ENCODE data around the gene ANP32E.

ANP32E gene

DNA sequence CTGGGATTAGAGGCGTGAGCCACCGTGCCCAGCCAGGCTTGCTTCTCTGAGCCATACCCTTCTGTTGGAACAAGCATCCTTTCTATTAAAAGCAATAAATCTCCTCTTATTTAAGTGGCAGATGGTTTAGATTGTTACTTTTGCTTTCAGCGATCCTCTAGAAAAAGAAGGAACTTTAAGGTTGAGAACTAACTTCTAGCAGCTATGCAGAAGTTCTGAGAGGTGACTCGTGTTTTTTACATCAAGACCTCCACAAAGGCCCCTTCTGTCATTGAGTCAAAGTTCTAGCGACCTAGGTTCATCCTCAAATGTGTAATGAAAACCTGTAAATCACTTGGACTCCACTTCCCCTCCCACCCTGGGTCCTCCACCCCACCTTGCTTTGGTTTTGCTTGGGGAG is 55.4 kb downstream of the ANP32E start:
- Histone ChIP-seq H3K4me1 (ENCODE audit: control insufficient read depth, insufficient read depth, low read length) (peaks cover 15% of the 10 kb centered on the region), H3K36me3 (ENCODE audit: control insufficient read depth, insufficient read depth, low read length, severe bottlenecking) (no peaks in the 10 kb centered on the region), H3K4me3 (ENCODE audit: low read length) (no peak overlapping the region), H3K9ac (ENCODE audit: low read length) (no peak overlapping the region), H3K9me3 (ENCODE audit: control insufficient read depth, low read length) (no peaks in the 10 kb centered on the region), H3K27me3 (replicated peaks; ENCODE audit: control insufficient read depth, insufficient read depth, low read length) (no peaks in the 10 kb centered on the region)
- DNase-seq (ENCODE audit: low read depth) = no peak

DNA sequence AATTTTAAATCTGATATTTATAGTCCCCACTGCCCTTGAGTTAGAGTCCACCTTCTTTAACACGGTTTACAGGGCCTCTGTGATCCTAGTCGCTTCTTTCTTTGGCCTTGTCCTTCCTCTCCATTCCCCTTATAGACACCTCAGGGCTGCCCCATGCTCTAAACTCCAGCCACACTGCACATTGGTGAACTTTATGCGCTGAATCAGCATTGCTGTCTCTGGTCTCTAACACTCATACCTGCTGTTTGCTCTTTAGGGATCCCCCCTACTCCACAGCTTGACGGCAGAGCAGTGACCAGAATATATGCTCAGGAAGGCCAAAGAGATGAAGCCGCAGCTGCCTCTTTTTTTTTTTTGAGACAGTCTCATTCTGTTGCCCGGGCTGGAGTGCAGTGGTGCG is 56.0 kb downstream of the ANP32E start:
- peaks cover 15% of the 10 kb centered on the region for H3K4me1 ChIP-seq (ENCODE audit: control insufficient read depth, insufficient read depth, low read length)
- H3K36me3 ChIP-seq (ENCODE audit: control insufficient read depth, insufficient read depth, low read length, severe bottlenecking) = no peaks in the 10 kb centered on the region
- no peak for DNase-seq (ENCODE audit: low read depth)
- no peaks in the 10 kb centered on the region for H3K9me3 ChIP-seq (ENCODE audit: control insufficient read depth, low read length)
- no peak overlapping the region for H3K4me3 ChIP-seq (ENCODE audit: low read length)
- H3K9ac ChIP-seq (ENCODE audit: low read length) = no peak overlapping the region
- H3K27me3 ChIP-seq (replicated peaks; ENCODE audit: control insufficient read depth, insufficient read depth, low read length) = no peaks in the 10 kb centered on the region

DNA sequence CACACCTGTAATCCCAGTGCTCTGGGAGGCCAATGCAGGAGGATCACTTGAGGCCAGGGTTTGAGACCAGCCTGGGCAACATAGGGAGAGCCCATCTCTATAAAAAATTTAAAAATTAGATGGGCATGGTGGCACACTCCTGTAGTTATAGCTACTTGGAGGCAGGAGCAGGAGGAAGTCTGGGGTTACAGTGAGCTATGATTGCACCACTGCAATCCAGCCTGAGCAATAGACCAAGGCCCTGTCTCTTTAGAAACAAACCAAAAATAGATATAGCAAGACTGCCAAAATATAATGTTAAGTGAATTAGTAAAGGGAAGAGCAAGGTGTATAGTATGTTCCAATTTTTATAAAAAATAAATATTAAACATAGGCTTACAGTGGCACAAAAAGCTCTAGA is 57.4 kb downstream of the ANP32E start:
- DNase-seq (ENCODE audit: low read depth) = no peak
- Histone ChIP-seq H3K27me3 (replicated peaks; ENCODE audit: control insufficient read depth, insufficient read depth, low read length) (no peaks in the 10 kb centered on the region), H3K36me3 (ENCODE audit: control insufficient read depth, insufficient read depth, low read length, severe bottlenecking) (no peaks in the 10 kb centered on the region), H3K4me1 (ENCODE audit: control insufficient read depth, insufficient read depth, low read length) (peaks cover 15% of the 10 kb centered on the region), H3K9me3 (ENCODE audit: control insufficient read depth, low read length) (no peaks in the 10 kb centered on the region), H3K9ac (ENCODE audit: low read length) (no peak overlapping the region), H3K4me3 (ENCODE audit: low read length) (no peak overlapping the region)

DNA sequence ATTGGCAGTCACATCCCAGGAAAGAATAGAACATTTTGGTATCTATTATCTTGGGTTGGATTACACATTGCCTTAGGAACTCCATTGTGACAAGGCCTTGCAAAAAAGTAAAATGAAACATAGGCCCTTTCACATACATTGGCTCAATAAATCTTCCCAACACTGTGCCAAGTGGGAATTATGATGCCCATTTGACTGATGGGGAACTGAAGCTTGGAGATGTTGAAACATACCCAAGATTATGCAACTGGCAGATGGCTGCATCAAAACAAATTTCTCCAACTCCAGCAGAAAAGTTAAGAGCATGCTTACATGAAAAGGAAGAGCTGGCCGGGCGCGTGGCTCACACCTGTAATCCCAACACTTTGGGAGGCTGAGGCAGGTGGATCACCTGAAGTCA is 59.3 kb downstream of the ANP32E start:
- Histone ChIP-seq H3K36me3 (ENCODE audit: control insufficient read depth, insufficient read depth, low read length, severe bottlenecking) (no peaks in the 10 kb centered on the region), H3K4me3 (ENCODE audit: low read length) (no peak overlapping the region), H3K9me3 (ENCODE audit: control insufficient read depth, low read length) (no peaks in the 10 kb centered on the region), H3K9ac (ENCODE audit: low read length) (no peak overlapping the region), H3K27me3 (replicated peaks; ENCODE audit: control insufficient read depth, insufficient read depth, low read length) (no peaks in the 10 kb centered on the region), H3K4me1 (ENCODE audit: control insufficient read depth, insufficient read depth, low read length) (peaks cover 15% of the 10 kb centered on the region)
- DNase-seq (ENCODE audit: low read depth) = peak; percentile 44

DNA sequence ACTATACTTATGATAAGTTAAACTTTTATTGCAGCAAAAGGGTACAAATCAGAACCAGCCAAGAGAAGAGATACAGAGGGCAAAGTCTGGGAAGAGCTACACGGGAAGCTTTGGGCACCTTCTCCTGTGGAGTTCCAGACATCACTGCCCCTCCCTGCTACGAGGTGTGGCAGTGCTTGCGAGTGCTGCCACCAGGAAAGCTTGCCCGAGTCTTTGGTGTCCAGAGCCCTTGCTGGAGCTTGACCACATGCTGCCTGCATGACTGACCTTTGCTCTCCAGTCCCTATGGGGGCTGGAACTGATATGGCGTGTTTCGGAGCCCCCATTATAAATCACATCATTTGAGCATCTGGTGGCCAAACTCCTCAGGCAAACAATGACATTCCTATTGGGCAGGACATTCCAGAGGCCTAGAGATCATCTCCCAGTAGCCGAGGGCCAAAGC is 62.7 kb downstream of the ANP32E start:
- Histone ChIP-seq H3K27me3 (replicated peaks; ENCODE audit: control insufficient read depth, insufficient read depth, low read length) (no peaks in the 10 kb centered on the region), H3K9ac (ENCODE audit: low read length) (no peak overlapping the region), H3K36me3 (ENCODE audit: control insufficient read depth, insufficient read depth, low read length, severe bottlenecking) (no peaks in the 10 kb centered on the region), H3K4me1 (ENCODE audit: control insufficient read depth, insufficient read depth, low read length) (peaks cover 6% of the 10 kb centered on the region), H3K9me3 (ENCODE audit: control insufficient read depth, low read length) (no peaks in the 10 kb centered on the region), H3K4me3 (ENCODE audit: low read length) (no peak overlapping the region)
- no peak for DNase-seq (ENCODE audit: low read depth)

DNA sequence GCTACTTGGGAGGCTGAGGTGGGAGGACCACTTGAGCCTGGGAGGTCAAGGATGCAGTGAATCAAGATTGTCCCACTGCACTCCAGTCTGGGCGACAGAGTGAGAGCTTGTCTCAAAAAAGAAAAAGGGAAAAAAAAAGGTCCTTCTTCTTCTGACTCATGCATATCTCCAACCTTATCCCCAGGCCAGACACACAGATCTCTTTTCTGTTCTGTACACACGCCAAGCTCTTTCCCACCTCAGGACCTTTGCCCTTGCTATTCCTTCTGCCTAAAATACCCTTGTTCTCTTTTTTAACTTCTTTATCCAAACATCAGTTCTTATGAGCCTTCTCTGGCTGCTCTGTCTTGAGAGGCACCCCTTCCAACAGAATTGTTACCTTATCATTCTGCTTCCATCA is 64.1 kb downstream of the ANP32E start:
- no peak for DNase-seq (ENCODE audit: low read depth)
- no peaks in the 10 kb centered on the region for H3K36me3 ChIP-seq (ENCODE audit: control insufficient read depth, insufficient read depth, low read length, severe bottlenecking)

GRCh38 chr1:150168960-150169601 is 66.8 kb downstream of the ANP32E start:
- H3K36me3 ChIP-seq (ENCODE audit: control insufficient read depth, insufficient read depth, low read length, severe bottlenecking) = no peaks in the 10 kb centered on the region
- H3K9me3 ChIP-seq (ENCODE audit: control insufficient read depth, low read length) = no peaks in the 10 kb centered on the region
- no peaks in the 10 kb centered on the region for H3K27me3 ChIP-seq (replicated peaks; ENCODE audit: control insufficient read depth, insufficient read depth, low read length)
- peaks cover 1% of the 10 kb centered on the region for H3K4me1 ChIP-seq (ENCODE audit: control insufficient read depth, insufficient read depth, low read length)
- H3K4me3 ChIP-seq (ENCODE audit: low read length) = no peak overlapping the region
- H3K9ac ChIP-seq (ENCODE audit: low read length) = no peak overlapping the region
- DNase-seq (ENCODE audit: low read depth) = peak; percentile 81

More for the DNA sequence above, 64.1 kb downstream of the ANP32E start:
- H3K9me3 ChIP-seq (ENCODE audit: control insufficient read depth, low read length) = no peaks in the 10 kb centered on the region
- H3K27me3 ChIP-seq (replicated peaks; ENCODE audit: control insufficient read depth, insufficient read depth, low read length) = no peaks in the 10 kb centered on the region
- no peaks in the 10 kb centered on the region for H3K4me1 ChIP-seq (ENCODE audit: control insufficient read depth, insufficient read depth, low read length)
- H3K9ac ChIP-seq (ENCODE audit: low read length) = no peak overlapping the region
- no peak overlapping the region for H3K4me3 ChIP-seq (ENCODE audit: low read length)

Measured in adipocyte (in vitro differentiated cells).